ENCODE measurements around the gene TOX2.

DNA sequence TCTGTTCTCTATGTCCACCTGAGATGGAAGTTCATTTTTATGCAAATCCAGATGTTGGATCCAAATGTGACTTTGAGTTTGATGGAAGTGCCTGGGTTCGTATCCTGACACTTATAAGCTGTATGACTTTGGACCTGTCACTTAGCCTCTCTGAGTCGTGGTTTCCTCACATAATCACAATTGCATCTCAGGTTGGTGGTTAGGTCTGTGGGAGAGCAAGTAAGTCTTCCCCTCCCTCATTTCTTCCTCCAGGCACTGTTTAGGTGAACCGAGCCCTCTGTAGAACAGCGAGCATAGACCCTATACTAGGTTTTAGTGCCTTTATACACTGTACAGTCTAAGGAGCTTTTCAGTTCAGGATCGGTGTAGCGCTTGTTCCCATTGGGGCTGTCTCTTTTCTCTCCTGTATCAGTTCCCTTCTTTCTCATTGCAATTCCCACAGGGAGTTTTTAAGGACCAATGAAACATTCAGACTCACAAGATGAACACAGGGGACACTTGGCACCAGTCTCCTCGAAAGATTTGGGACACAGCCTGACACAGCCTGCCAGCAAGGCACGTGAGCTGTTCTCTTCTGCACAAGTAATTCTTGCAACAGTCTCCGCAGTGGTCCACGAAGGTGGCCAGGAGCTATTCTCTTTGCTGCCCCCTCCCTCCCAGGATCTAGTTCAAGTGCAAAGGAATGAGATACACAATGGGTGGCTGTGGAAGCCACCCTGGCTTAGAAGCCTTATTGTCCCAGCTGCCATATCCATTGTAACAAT lies 11.8 kb downstream of the TOX2 start:
- TF ChIP-seq EP300 (IDR thresholded peaks at IDR 0.05) (no peak), POLR2A (IDR thresholded peaks at IDR 0.05) (no peak)
- TF ChIP-seq, protein P1, sequence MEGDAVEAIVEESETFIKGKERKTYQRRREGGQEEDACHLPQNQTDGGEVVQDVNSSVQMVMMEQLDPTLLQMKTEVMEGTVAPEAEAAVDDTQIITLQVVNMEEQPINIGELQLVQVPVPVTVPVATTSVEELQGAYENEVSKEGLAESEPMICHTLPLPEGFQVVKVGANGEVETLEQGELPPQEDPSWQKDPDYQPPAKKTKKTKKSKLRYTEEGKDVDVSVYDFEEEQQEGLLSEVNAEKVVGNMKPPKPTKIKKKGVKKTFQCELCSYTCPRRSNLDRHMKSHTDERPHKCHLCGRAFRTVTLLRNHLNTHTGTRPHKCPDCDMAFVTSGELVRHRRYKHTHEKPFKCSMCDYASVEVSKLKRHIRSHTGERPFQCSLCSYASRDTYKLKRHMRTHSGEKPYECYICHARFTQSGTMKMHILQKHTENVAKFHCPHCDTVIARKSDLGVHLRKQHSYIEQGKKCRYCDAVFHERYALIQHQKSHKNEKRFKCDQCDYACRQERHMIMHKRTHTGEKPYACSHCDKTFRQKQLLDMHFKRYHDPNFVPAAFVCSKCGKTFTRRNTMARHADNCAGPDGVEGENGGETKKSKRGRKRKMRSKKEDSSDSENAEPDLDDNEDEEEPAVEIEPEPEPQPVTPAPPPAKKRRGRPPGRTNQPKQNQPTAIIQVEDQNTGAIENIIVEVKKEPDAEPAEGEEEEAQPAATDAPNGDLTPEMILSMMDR (IDR thresholded peaks at IDR 0.05): no peak

All from ovary (tissue), 3 donors.